ENCODE data around the gene NAALADL2.
"Not testable (repeated sequence)": the region's sequence is repeated elsewhere in the genome, so short reads cannot be mapped to it uniquely, and the experiment has no call there.

Gene NAALADL2

DNA sequence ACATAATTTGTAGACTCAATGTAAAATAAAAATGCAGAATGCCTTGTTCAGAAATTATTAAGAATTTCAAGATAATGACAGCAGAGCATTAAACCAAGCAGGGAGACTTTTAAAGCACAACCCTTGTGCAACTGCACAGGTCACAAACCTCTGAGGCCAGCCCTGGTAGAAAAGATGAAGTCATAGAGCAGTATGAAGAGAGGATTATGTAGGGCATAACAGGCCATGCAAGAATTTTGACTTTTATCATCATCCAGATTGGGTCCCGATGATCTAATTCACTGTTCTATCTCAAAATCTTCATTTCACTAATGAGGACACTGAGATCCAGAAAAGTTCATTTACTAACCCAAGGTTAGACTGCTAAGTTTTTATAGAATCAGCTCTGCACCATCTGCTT, 388.5 kb downstream of the NAALADL2 start:
- Mint-ChIP-seq H3K9me3 (peaks cover 0 to 4% of the 10 kb centered on the region in 2 donors), H3K4me1 (no peaks in the 10 kb centered on the region), H3K27ac (no peak overlapping the region), H3K27me3 (no peaks in the 10 kb centered on the region), H3K4me3 (no peak overlapping the region)
- no peak for ATAC-seq
- DNase-seq = no peak

GRCh38 chr3:175248832-175249231, 389.7 kb downstream of the NAALADL2 start:
- DNase-seq (no peak), ATAC-seq (no peak)
- peaks cover 0 to 2% of the 10 kb centered on the region in 2 donors for H3K9me3 Mint-ChIP-seq
- H3K4me3 Mint-ChIP-seq = no peak overlapping the region
- no peaks in the 10 kb centered on the region for H3K27me3 Mint-ChIP-seq
- H3K4me1 Mint-ChIP-seq = no peaks in the 10 kb centered on the region
- H3K27ac Mint-ChIP-seq = no peak overlapping the region

GRCh38 chr3:175255698-175256097, 396.6 kb downstream of the NAALADL2 start:
- Mint-ChIP-seq H3K9me3 (no peaks in the 10 kb centered on the region), H3K4me1 (no peaks in the 10 kb centered on the region), H3K27ac (no peak overlapping the region), H3K27me3 (no peaks in the 10 kb centered on the region), H3K4me3 (no peak overlapping the region)
- DNase-seq (no peak), ATAC-seq (no peak)

DNA sequence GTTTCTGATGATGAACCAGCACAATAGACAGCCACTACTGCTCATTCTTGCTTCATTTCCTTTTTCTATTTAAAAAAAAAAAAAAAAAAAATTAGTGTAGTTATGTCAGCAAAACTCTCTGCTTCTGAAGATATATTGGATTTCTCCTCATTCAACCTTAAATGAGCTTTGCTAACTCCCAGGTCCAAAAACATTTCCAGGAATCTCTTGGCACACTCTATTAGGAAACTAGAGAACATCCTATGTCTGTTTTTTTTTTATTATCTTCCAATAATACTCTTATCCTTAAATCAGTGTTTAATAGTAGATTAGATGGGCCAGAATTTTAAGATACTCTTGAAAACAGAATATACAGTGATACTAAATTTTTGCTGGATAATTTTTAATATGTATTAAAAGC, 398.0 kb downstream of the NAALADL2 start:
- Mint-ChIP-seq H3K9me3 (no peaks in the 10 kb centered on the region), H3K27me3 (no peaks in the 10 kb centered on the region), H3K27ac (no peak overlapping the region), H3K4me1 (no peaks in the 10 kb centered on the region), H3K4me3 (no peak overlapping the region)
- ATAC-seq = no peak
- DNase-seq = no peak

DNA sequence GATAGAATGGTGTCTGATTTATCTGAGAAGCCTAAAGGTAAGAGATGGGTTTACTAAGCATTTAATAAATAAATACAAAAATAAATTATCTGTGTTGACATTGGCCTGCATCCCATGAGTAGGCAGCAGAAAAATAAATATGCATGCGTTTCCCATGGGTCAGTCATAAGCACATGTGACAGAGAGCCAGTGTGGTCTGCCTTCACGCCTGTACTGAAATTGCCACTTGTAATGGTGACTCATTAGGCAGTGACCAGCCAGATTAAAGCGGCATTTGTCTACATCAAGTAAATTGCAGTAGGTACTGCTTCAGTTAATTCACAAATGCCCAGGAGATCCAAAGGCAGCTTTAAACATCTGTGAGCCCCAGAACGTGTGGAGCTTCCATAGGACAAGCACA, 399.6 kb downstream of the NAALADL2 start:
- H3K27ac Mint-ChIP-seq = no peak overlapping the region
- H3K9me3 Mint-ChIP-seq = no peaks in the 10 kb centered on the region
- no peaks in the 10 kb centered on the region for H3K4me1 Mint-ChIP-seq
- ATAC-seq (no peak), DNase-seq (no peak)
- no peak overlapping the region for H3K4me3 Mint-ChIP-seq
- no peaks in the 10 kb centered on the region for H3K27me3 Mint-ChIP-seq

- no peak for DNase-seq
- H3K9me3 Mint-ChIP-seq = no peaks in the 10 kb centered on the region
- no peaks in the 10 kb centered on the region for H3K4me1 Mint-ChIP-seq
- ATAC-seq = no peak
- H3K27ac Mint-ChIP-seq = no peak overlapping the region
- no peaks in the 10 kb centered on the region for H3K27me3 Mint-ChIP-seq
- H3K4me3 Mint-ChIP-seq = no peak overlapping the region
Observed at GRCh38 chr3:175260145-175260794, 401.1 kb downstream of the NAALADL2 start.

- no peak overlapping the region for H3K27ac Mint-ChIP-seq
- no peaks in the 10 kb centered on the region for H3K4me1 Mint-ChIP-seq
- no peaks in the 10 kb centered on the region for H3K9me3 Mint-ChIP-seq
- H3K4me3 Mint-ChIP-seq = no peak overlapping the region
- H3K27me3 Mint-ChIP-seq = no peaks in the 10 kb centered on the region
- ATAC-seq = no peak
- DNase-seq = no peak
Observed at GRCh38 chr3:175266478-175266877, 407.3 kb downstream of the NAALADL2 start.

- Mint-ChIP-seq H3K9me3 (no peaks in the 10 kb centered on the region), H3K4me3 (no peak overlapping the region), H3K4me1 (no peaks in the 10 kb centered on the region), H3K27me3 (no peaks in the 10 kb centered on the region), H3K27ac (no peak overlapping the region)
- ATAC-seq (no peak), DNase-seq (no peak)
Observed at GRCh38 chr3:175267121-175267531, 408.0 kb downstream of the NAALADL2 start.

DNA sequence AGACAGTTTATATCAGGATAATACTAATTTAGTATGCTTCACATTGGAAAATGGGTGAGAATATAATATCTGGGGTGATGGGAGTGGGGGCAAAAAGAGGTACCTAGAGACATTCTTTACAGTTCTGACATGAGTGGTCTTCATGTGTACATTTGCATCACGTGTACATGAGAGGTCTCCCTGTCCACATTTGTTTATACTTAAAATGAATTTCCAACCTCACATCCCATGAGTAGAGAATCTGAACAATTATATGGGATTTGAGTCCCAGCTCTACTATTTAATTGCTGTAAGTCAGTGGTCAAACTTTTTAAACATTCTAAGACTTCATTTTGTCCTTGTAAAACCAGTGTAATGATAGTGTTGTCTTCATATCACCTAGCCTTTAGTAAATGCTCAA, 408.4 kb downstream of the NAALADL2 start:
- no peaks in the 10 kb centered on the region for H3K9me3 Mint-ChIP-seq
- H3K4me3 Mint-ChIP-seq = no peak overlapping the region
- H3K27me3 Mint-ChIP-seq = no peaks in the 10 kb centered on the region
- no peak for DNase-seq
- no peak overlapping the region for H3K27ac Mint-ChIP-seq
- ATAC-seq = no peak
- H3K4me1 Mint-ChIP-seq = no peaks in the 10 kb centered on the region

- no peaks in the 10 kb centered on the region for H3K9me3 Mint-ChIP-seq
- no peak overlapping the region for H3K27ac Mint-ChIP-seq
- no peak overlapping the region for H3K4me3 Mint-ChIP-seq
- no peak for ATAC-seq
- no peaks in the 10 kb centered on the region for H3K4me1 Mint-ChIP-seq
- H3K27me3 Mint-ChIP-seq = no peaks in the 10 kb centered on the region
- no peak for DNase-seq
Observed at GRCh38 chr3:175269394-175269793, 410.3 kb downstream of the NAALADL2 start.

DNA sequence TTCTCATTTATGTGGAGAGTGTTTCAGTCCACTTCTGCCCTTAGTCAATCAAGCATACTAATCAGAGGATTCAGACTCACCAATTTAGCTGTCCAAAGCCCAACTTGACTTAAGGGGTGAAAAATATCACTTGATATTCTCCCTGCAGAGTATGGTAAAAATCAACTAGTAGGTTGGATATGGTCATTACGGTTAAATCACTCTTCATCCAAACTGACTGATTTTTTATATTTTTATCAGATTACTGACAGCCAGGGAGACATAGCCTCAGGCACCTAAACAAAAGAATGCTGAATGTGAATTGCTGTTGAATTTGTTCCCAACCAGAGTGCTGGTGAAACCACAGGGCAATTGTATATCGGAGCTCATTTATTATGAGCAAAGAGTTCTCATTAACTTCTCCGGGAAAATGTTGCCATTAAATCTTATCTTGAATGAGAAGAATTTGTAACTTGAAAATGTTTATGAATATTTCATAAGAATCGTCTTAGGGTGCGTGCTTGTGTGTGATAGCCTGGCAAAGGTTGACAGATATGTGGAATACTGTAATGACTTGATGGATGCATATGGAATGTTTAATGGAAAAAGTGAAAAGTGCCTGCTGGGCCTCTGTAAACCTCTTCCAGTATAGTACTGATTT, 411.2 kb downstream of the NAALADL2 start:
- no peaks in the 10 kb centered on the region for H3K4me1 Mint-ChIP-seq
- no peak overlapping the region for H3K27ac Mint-ChIP-seq
- no peaks in the 10 kb centered on the region for H3K27me3 Mint-ChIP-seq
- H3K4me3 Mint-ChIP-seq = no peak overlapping the region
- DNase-seq (no peak), ATAC-seq (no peak)
- no peaks in the 10 kb centered on the region for H3K9me3 Mint-ChIP-seq

DNA sequence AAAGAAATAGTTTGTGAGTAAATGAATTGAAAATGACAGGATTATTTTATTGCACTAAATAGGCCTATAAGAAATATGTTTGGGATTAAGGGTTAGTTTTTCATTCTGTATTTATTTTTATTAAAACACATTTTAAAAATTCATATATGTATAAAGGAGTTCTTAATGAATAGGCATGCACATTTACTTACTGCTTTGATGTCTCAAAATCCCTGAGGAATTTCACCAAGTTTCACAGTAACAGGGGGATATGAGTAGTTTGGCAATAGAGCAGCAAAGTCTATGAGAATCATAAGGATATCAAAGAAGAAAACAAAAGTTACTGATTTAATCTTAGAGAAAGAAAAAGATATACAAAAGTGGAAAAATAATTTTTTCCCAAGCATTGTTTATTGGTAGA, 411.7 kb downstream of the NAALADL2 start:
- DNase-seq = no peak
- ATAC-seq = no peak
- H3K27me3 Mint-ChIP-seq = no peaks in the 10 kb centered on the region
- H3K27ac Mint-ChIP-seq = no peak overlapping the region
- no peaks in the 10 kb centered on the region for H3K9me3 Mint-ChIP-seq
- no peaks in the 10 kb centered on the region for H3K4me1 Mint-ChIP-seq
- no peak overlapping the region for H3K4me3 Mint-ChIP-seq

DNA sequence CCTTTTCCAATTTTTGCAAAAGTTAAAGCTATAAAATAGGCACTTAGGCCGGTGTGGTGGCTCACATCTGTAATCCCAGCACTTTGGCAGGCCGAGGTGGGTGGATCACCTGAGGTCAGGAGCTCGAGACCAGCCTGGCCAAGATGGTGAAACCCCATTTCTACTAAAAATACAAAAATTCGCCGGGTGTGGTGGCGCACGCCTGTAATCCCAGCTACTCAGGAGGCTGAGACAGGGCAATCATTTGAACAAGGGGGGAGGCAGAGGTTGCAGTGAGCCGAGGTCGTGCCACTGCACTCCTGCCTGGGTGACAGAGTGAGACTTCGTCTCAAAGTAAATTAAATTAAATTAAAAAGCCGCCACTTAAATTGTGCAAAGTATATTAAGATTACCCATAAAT, 412.3 kb downstream of the NAALADL2 start:
- DNase-seq, ATAC-seq, H3K4me3 Mint-ChIP-seq, H3K27me3 Mint-ChIP-seq, H3K4me1 Mint-ChIP-seq, H3K27ac Mint-ChIP-seq, H3K9me3 Mint-ChIP-seq: not testable (repeated sequence)

DNA sequence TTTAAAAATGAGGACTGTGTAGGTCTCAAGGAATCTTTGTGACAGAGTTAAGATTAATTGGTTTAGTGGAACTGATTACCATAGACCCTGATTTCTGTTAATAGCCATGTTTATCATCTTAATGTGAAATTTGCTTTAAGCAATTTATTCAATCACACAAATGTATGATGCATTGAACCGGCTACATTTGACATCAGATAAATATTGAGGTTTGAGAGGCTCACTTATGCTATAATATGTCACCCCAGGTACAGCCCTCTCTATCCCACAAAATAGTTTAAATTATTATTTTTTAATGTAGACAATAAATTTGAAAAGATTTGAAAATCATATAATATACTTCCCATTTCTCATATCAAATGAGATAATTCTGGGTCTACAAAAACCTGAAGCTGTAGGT, 413.3 kb downstream of the NAALADL2 start:
- no peak overlapping the region for H3K4me3 Mint-ChIP-seq
- H3K9me3 Mint-ChIP-seq = no peaks in the 10 kb centered on the region
- no peak for DNase-seq
- no peaks in the 10 kb centered on the region for H3K27me3 Mint-ChIP-seq
- no peaks in the 10 kb centered on the region for H3K4me1 Mint-ChIP-seq
- H3K27ac Mint-ChIP-seq = no peak overlapping the region
- ATAC-seq = no peak

GRCh38 chr3:175273573-175273972, 414.4 kb downstream of the NAALADL2 start:
- H3K9me3 Mint-ChIP-seq = no peaks in the 10 kb centered on the region
- no peaks in the 10 kb centered on the region for H3K27me3 Mint-ChIP-seq
- DNase-seq (no peak), ATAC-seq (no peak)
- H3K4me1 Mint-ChIP-seq = no peaks in the 10 kb centered on the region
- H3K27ac Mint-ChIP-seq = no peak overlapping the region
- no peak overlapping the region for H3K4me3 Mint-ChIP-seq

GRCh38 chr3:175274056-175274455, 414.9 kb downstream of the NAALADL2 start:
- H3K27me3 Mint-ChIP-seq = no peaks in the 10 kb centered on the region
- H3K4me3 Mint-ChIP-seq = no peak overlapping the region
- no peak overlapping the region for H3K27ac Mint-ChIP-seq
- H3K9me3 Mint-ChIP-seq = no peaks in the 10 kb centered on the region
- DNase-seq = no peak
- H3K4me1 Mint-ChIP-seq = no peaks in the 10 kb centered on the region
- ATAC-seq = no peak
